ACHN (cell line): ENCODE results near the gene RRM1.

ENCODE experiments used
- DNase-seq: peaks from one replicate; pipeline ENCODE4 v3.0.0-alpha.2; 2015
- in situ Hi-C: cut with HindIII; loops from 2 replicates; pipeline ENCODE4 v1.10.0; 2017; ENCODE audit warnings: low sequenced_read_pairs, low pct_ligation_motif_present, low pct_unique_long_range_greater_than_20kb

Gene RRM1

DNA sequence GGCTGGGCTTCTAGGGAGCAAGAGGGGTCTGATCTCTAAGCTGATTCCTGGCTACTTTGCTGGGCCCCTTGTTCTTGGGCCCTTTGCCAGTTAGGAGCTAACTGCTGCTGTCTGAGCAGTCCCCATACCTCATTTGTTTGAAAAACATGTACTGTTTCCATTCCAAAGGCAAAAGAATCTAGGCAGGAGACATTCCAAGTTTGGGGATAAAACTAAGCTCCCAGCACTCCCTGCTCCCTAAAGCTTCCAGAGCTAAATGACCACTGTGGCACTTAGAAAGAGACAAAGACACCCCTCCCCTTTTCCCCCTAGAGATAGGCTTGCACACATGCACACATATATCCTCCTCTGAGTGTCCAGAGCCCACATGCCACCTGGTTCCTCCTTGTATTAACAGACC is 22.7 kb upstream of the RRM1 start:
- no peak for DNase-seq
- in situ Hi-C loops, result loop anchor here (25.0 kb wide), 1 partner anchor 110 kb away; no protein-coding TSS in a partner anchor

DNA sequence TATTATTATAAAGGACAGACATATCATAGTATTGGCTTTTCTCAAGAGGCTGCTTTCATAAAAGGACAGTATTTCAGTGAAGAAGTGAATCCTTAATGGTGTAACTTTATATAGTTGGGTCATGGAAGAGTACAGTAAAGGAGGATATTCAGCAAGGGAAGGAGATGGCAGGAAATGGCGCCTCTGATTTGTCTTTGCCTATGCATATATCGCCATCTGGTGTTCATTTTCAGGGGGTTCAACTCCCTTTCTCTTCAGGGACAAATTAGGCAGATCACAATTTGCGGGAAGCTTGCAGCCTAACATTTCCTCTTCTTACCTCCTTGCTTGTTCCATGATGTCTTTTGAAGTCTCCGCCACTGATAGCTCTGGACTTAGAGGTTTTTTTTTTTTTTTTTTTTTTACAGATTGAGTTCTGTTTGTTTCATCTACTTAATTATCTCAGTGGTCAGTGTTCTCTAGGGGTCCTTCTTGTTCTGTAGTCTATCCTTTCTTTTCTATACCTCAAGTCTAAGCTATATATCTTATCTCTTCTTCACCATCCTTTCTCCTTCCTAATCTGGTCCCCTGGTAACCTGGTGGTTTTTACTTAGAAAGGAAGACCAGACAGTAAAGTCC is 21.8 kb upstream of the RRM1 start:
- in situ Hi-C loops, result loop anchor here (25.0 kb wide), 1 partner anchor 110 kb away; no protein-coding TSS in a partner anchor
- DNase-seq, result peak; percentile 70

DNA sequence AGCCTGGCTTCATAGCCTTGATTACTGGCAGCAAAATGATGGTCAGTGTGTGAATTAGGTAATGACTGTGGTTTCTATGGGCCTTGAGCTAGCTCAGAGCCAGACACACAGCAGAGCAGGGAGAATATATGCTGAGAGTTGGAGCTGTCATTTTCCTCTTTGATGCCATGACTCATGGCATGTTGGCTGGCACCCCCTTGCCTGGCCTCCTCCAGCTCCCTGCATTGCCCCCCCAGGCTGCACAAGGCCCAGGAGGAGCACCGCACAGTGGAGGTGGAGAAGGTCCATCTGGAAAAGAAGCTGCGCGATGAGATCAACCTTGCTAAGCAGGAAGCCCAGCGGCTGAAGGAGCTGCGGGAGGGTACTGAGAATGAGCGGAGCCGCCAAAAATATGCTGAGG is 20.3 kb upstream of the RRM1 start:
- DNase-seq, result no peak
- in situ Hi-C loops, result loop anchor here (25.0 kb wide), 1 partner anchor 112 kb away; no protein-coding TSS in a partner anchor

DNA sequence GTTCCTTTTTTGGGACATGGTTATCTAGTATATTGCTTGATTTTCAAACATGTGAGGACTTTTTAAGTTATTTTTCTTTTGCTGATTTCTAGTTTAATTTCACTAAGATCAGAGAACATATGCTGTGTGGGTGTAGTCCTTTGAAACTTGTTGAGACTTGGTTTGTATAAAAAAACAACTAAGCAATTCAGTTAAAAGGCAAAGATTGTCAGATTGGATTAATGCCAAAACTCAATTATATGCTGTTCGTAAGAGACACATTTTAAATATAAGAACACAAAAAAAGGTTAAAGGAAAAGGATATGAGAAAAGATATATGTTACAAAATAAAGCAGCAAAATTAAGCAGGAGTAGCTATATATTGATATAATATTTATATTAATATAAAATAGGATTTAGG is 17.8 kb upstream of the RRM1 start:
- in situ Hi-C loops, result no loop called here
- no peak for DNase-seq

- in situ Hi-C loops, result no loop called here
- no peak for DNase-seq
Measured at GRCh38 chr11:4083198-4083597, 11.4 kb upstream of the RRM1 start.

DNA sequence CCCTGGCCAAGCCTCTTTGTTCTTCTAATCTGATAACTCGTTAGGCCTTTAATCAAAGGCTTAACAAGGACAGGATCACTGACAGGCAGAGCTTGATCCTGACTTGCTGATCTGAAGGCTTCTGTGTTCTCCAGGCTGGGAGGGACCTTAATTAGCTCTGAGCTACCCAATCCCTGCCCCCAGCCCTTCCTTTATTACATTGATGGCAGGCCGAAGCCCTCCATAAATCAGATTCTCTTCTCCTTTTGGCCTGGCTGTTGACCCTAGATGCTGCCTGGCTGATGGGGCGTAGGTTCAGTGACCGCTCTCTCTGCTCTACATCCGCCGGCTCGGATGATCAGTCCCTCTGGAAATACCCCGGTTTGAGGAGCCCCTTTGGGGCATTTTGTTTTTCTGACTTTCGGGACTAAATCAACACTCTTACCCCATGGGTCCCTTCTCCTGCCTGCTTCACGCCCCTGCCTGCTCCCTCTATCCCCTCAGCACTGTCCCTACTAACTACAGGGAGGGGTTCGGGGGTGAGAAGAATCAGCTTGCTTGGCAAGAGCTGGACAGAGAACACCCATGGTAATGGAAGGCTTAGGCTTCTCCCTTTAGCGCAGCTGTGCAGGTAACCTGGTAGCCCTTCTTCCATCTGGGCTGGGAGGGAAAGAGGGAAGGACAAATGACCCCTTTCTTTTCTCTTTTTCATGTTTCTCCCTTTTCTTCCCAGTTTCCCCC is 10.0 kb upstream of the RRM1 start:
- in situ Hi-C loops, result no loop called here

DNA sequence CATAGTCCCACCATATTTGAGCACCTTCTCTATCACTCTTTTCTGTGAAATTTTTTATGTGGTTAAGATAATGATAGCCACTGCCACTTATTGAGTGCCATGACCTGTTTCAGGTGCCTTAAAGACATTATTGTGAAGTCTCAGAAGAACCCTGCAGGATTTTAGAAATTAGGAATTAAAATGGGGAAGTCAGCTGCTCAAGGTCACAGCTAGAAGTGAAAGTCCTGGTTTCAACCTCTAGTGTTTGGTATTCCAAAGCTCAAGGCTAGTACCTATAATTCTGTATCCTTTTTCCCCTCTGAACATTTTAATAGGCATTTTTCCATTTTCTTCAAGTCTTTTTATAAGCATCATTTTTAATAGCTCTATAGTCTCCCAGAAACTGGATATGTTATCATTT is 9.0 kb upstream of the RRM1 start:
- in situ Hi-C loops, result no loop called here
- no peak for DNase-seq

More for the DNA sequence above, 10.0 kb upstream of the RRM1 start:
- no peak for DNase-seq

DNA sequence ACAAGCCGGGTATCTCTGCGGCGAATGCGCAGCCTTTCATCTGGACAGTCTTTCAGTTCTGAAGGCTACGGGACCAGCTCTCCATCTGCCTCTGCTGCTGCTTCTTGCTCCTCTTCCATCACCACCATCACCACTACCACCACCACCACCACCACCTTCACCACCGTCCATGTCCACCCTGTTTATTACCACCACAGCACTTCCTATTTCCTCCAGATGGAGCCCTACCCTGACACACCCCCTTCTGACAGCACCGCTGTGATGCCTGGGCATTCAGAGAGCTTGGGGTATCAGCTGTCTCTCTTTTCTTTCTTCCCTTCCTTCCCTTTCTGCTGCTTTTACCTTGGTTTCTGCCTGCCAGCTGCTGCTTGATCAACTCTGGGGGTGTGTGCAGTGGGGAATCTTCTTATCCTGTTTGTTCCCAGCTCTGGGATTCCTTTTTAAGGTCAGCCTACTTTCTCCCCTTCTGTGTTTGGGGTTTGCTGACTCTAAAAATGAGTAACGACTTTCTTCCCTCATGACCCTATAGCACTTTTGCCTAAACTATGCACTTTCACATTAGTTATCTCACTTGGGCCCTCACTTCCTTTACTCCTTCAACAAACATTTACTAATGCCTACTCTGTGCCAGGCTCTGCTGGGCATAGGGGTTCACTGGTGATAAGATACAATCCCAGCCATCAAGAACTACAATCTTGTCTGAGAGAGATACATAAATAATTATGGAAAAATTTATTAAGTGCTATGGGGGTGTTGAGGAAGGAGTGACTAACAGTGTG is 7.8 kb upstream of the RRM1 start:
- no peak for DNase-seq
- in situ Hi-C loops, result no loop called here

- DNase-seq, result no peak
- in situ Hi-C loops, result no loop called here
Measured at GRCh38 chr11:4087551-4087950, 7.0 kb upstream of the RRM1 start.

- DNase-seq, result no peak
- in situ Hi-C loops, result no loop called here
Measured at GRCh38 chr11:4090258-4090657, 4.3 kb upstream of the RRM1 start.

- no peak for DNase-seq
- in situ Hi-C loops, result no loop called here
Measured at GRCh38 chr11:4092026-4092425, 2.6 kb upstream of the RRM1 start.

DNA sequence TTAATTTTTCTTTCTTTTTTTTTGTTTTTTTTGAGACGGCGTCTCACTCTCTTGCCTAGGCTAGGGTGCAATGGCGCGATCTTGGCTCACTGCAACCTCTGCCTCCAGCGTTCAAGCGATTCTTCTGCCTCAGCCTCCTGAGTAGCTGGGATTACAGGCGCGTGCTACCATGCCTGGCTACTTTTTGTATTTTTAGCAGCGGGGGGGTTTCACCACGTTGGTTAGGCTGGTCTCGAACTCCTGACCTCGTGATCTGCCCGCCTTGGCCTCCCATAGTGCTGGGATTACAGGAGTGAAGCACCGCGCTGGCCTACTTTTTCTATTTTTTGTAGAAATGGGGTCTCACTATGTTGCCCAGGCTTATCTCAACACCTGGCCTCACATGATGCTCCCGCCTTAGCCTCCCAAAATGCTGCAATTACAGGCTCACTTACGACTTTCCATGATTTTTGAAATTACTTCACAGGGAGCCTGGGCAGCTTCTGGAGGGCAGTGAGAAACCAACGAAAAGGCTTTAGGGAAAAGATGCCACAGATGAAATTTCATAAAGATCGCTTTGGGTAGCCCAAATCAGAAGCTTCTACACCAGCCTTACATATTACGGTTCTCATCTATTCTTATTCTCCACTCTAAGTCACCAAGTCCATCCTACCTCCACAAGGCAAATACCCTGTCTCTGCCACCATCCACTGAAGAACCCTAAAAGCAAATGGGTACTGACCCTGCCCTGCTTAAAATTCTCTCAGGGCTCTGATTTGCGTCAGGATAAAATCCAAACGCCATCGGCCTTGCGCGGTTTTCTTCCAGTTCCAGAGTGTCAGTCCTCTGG is 866 bp upstream of the RRM1 start:
- in situ Hi-C loops, result no loop called here
- DNase-seq, result no peak

DNA sequence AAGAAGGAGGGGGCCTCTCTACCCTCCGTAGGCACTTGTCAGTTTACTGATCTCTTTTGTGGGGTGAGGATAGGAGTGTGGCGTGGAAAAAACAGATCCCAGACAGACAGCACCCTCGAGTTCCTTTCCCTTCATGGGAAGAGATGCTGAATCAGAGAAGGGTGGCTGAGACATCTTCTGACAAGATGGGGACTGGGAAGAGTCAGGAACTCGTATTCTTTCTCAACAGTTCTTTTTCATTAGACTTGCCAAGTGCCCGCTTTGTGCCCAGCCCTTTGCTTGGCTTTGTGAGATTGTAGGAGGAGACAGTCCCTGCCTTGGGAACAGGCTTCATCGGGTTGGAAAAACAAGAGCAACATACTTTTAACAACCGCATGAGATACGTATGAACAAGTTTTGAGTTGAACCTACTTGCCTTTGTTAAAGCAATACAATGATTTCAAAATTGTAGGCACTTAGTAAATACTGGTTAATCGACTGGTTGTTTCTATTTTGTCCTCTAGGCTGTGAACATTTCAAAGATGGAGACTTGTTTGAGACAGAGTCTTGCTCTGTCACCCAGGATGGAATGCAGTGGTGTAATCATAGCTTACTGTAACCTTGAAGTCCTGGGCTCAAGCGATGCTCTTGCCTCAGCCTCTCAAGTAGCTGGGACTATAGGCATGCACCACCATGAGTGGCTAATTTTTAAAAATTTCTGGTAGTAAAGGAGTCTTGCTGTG is 1.1 kb downstream of the RRM1 start:
- DNase-seq, result peak; percentile 20
- in situ Hi-C loops, result no loop called here

- in situ Hi-C loops, result no loop called here
- DNase-seq, result no peak
Measured at GRCh38 chr11:4098026-4098621, 3.5 kb downstream of the RRM1 start.

DNA sequence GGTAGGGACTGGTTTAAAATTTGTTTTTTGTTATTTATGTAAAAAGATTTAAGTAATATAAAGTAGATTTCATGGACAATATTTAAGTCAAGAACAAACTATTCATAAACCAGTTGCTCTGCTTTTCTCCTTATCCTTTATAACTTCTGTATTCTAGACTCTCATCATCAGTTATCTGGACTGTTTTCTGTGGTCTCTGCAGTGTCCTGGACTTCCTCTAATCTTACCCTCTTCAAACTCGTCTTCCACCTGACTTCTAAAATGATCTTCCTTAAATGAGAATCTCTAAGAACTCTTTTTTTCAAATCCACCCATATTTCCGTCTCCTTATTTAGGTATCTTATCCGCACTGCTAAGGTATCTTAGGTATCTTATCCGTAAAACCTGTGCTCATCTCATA is 8.1 kb downstream of the RRM1 start:
- no peak for DNase-seq
- in situ Hi-C loops, result no loop called here

DNA sequence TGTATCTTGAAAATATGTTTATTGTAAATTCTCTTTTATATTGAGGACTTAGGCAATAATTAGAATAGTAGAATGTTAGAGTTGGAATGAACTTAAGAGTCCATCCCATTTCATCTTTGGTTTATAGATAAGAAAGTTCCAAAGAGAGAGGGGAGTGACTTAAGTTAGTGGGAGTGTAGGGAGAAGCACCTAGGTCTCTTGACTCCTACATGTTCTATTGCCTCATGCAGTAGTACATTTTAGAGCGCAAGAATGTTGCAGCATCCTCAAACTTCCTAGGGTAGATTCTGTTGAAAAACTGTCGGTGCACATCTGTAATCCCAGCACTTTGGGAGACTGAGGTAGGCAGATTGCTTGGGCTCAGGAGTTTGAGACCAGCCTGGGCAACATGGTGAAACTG is 8.7 kb downstream of the RRM1 start:
- no peak for DNase-seq
- in situ Hi-C loops, result no loop called here

DNA sequence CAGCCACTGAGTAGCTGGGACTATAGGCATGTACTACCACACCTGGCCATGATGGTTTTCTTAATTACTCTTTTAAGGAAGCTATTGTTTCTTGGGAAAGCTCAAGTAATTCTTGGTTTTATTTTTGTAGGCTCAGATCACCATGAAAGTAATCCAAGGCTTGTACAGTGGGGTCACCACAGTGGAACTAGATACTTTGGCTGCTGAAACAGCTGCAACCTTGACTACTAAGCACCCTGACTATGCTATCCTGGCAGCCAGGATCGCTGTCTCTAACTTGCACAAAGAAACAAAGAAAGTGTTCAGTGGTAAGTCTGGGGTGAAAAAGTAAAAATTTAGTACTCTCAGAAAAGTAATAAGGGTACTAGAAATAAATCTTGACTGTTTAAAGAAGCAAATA is 11.3 kb downstream of the RRM1 start:
- DNase-seq, result no peak
- in situ Hi-C loops, result no loop called here

DNA sequence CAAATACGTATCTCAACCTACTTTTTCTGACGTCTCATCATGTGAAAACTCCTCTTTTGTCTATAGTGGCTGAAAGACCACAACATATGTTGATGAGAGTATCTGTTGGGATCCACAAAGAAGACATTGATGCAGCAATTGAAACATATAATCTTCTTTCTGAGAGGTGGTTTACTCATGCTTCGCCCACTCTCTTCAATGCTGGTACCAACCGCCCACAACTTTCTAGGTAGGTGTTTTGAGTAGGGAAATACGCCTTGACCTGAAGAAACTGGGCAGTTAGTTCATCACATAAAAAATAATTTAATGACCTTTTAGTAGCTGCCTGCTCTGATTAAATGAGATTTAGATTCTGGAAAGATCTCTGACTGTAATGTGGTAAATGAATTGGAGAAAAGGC is 17.2 kb downstream of the RRM1 start:
- in situ Hi-C loops, result no loop called here
- DNase-seq, result no peak
